GM18907 (cell line): ENCODE data around the gene PRKD1.
A peak's percentile ranks its signal among the peaks of the same experiment; 100 is the strongest.
"Not testable (repeated sequence)": the region's sequence is repeated elsewhere in the genome, so short reads cannot be mapped to it uniquely, and the experiment has no call there.

ENCODE experiments used
- ATAC-seq: cut with Tn5 transposase; IDR thresholded peaks from one replicate; pipeline ENCODE4 v1.9.1; 2021; ENCODE audit warnings: mild to moderate bottlenecking, moderate library complexity; ENCODE audit not compliant: unreplicated experiment

The PRKD1 gene

DNA sequence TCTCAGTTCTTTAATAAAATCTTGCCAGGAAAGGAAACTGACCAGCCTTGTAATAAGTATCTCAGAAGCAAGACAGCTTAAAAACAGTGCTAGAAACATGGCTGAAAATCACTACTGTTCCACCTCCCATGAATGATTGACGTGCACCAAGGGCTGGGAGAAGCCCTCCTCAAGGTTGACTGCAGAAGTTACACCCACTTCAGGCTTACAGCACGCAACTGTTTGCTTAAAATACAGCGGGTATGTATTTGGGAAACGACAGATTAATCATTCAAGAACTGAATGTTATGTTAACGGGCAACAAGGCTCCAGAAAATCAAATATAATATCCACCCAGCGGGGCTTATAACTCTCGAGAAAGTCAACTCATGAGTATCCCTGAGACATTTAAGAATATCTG lies 22.1 kb downstream of the PRKD1 start:
- no peak for ATAC-seq

DNA sequence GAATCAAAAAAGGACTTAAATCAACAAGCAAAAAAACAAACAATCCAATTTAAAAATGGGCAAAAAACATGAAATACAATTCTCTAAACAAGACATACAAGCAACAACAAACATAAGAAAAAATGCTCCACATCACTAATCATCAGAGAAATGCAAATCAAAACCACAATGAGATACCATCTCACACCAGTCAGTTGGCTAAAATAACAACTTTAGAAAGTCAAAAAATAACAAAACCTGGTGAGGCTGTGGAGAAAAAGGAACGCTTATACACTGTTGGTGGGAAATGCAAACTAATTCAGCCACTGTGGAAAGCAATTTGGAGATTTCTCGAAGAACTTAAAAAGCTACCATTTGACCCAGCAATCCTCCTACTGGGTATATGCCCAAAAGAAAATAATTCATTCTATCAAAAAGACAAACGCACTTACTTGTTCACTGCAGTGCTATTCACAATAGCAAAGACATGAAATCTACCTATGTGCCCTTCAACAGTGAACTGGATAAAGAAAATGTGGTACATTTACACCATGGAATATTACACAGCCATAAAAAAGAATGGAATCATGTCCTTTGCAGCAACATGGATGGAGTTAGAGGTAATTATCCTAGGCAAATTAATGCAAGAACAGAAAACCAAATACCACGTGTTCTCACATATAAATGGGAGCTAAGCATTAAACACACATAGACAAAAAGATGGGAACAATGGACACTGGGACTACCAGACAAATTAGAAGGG lies 26.9 kb downstream of the PRKD1 start:
- ATAC-seq = no peak

DNA sequence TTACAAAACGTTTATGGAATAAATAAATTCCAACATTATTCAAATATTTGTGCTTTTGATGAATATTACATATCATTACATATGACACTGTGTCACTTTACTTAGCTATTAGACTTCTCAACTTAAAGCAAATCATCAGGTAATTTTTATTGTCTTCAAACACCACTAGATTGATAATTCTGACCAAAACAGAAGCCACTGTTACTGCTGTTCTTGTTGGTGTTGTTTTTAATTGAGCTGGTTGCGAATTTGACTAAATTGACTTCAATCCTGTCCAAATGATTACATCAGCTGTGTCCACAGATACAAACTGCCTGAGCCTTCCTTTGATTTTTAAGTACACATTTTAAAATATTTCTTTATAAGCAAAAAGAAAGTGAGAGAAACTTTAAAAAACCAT lies 29.2 kb downstream of the PRKD1 start:
- no peak for ATAC-seq

DNA sequence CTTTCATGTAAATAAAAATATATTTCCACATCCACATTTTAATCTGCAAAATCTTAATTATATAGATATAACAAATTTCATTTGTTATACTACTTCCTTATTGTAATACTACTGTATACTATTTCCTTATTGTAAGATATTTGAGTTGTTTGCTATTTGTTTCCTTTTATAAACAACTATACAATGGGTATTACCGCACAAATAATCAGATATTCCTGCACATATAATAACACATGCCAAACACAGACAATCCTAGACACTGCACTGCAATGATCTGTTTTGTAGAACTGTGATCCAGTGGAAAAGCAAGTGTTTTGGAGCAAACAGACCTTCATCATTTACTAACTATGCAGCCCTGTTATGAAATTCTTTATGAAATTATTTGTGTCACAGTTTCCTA lies 30.5 kb downstream of the PRKD1 start:
- no peak for ATAC-seq

DNA sequence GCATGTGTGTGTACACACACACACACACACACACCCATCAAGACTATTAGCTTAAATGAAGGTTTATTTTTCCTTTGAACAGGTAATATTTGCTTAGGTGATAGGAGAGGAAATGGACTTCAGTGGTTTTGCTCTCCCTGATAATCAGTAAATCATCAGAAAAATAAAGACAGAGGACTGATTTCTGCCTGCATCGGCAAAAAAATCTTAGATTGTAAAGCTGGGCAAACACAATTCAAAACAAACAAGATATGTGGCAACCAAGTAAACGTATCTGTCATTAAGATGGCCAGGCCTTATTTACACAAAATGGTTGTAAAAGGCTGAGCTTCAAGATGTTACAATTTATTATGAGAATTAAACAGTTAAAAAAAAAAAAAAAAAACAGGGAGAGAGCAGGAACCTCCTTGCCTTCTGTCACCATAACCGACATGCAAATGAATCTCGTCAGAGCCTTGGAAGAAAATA lies 31.3 kb downstream of the PRKD1 start:
- ATAC-seq = no peak

DNA sequence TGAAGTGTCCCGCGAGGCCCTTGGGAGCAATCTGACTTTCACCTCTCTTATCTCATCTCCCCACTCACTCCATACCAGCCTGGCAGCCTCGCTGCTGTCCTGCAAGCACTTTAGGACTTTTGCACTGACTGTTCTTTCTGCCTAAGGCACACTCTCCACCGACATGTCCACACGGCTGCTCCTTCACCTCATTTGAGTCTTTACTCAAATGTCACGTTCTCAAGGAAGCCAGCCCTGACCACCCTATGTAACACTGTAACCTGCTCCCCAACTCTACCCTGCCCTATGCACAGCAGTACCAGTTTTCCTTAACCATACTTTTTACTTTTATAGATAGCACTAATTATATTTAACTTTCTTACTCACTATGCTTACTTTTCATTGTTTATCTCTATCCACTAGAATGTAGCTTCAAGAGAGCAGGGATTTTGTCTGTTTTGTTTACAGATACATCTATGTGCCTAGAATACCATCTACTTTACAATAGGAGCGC lies 32.0 kb downstream of the PRKD1 start:
- no peak for ATAC-seq

DNA sequence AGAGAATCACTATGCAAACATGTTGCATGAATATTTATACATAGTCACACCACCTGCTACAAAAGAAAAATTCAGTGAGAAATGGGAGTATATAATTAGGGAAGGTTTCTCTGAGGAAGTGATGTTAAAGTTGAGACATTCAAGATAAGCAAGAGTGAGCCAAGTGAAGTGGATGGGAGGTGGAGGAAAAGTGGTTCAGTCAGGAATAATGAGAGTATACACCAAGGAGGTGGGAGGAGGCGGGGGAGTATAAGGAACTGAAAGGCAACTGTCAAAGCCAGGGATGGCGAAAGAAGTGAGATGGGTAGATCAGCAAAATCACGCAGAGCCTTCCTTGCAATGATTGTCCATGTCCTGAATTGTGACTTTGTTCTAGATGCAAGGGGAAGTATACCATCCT lies 33.7 kb downstream of the PRKD1 start:
- no peak for ATAC-seq

DNA sequence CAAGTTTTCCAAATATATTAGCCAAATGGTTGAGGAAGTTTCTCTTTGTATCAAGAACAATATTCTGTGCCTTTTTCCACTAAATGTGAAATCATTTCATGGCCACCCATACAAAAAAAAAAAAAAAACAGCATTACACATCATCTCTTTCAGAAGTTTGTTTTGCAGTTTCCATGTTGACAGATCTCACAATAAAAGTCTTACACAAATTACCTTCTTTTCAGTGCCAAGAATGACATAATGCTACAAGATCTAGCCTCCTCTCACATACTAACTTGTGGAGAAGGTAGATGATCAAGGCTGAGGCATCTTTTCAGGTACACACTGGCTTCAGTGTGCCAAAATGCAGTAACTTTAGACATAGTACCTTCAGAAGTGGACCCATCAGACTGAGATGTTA lies 35.3 kb downstream of the PRKD1 start:
- ATAC-seq = no peak

DNA sequence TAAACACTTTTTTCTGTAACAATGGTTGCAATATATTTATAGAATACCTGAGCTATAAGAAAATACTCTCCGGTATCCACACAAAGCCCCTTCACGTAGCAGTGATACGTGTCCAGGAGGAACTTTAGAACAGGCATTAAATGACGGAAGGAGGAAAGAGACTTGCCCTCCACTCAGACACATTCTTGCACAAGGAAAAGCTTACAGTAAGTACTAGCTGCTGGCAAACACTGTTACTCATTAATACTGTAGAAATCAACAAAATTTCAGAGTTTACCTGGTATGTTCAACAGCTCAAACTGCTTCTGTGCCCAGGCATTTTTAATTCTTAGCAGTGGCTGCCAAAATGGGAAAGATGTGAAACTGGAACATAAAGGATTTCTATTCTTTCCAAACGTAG lies 41.7 kb downstream of the PRKD1 start:
- no peak for ATAC-seq

DNA sequence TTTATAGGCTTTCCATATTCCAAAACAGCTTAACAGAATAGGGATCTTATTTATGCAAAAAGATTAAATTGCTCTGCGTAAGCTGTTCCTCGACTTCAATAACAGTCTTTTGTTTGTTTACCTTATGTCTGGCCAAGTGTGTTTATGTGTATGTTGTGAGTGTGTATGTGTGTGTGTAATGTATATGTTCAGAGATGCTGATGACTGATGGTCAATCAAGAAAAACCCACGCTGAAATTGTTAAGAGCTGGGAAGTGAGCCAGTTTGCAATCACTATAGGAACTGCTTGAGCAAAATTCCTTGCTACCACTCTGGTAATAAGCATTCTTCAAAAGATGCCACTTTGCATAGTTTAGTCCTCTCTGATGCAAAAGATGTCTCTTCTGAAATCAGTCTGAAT lies 59.6 kb downstream of the PRKD1 start:
- no peak for ATAC-seq

DNA sequence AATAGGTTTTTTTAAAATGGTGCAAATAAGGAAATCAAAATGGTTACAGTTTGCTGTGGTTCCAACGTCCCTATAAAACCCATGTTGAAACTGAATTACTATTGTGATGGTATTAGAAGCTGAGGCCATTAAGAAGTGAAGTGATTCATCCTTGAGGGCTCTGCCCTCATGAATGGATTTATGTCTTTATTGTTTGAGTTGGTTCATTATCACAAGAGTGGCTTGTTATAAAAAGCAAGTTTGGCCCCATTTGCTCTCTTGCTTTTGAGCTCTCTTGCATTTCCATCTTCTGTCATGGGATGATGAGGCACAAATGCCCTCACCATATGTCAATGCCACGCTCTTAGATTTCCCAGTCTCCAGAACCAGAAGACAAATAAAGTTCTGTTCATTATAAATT lies 62.3 kb downstream of the PRKD1 start:
- no peak for ATAC-seq

DNA sequence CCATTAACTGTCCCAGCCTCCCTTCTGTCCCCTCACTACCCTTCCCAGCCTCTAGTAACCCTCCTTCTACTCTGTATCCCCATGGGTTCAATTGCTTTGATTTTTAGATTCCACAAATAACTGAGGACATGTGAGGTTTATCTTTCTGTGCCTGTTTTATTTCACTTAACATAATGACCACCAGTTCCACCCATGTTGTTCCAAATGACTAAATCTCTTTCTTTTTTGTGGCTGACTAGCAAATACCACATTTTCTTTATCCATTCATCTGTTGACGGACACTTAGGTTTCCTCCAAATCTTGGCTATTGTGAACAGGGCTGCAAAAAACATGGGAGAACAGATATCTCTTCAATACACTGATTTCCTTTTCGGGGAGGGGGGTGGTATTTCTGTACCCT lies 65.7 kb downstream of the PRKD1 start:
- ATAC-seq = no peak

DNA sequence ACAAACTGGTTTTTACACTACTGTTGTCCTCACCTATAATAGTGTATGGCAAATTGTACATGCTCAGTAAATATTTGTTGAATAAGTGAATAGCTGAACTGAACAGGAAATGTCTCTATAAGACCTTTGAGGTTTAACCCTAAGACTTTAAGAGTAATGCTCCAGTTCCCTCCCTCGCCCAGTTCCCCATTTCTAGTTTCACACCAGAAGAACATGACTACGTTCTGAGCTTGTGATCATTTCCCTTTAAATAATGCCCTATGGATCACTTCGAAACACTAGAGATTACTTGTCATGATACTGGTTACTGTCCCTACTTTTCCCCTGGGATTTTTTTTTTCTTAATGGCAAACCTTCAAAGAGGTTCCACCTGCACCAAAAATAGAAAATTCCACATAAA lies 69.3 kb downstream of the PRKD1 start:
- peak; percentile 94 for ATAC-seq

DNA sequence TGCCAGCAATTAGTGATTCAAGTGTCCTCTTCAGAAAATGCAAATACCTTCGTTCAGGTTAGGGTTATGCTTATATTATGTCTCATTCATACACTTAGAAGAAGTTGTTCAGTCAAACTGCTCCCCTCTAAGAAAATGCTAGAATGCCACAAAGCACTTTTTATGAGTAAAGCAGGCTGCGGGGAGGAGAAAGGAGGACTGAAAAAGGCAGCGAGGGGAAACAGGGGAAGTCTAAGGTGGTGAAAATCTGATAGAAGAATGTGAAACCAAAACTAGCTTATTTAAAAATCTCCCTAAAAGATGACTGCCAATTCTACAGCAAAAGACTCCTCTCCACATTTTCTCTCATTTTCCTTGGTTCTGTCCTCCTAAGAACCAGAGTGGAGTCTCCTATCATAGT lies 70.1 kb downstream of the PRKD1 start:
- ATAC-seq = peak; percentile 78

DNA sequence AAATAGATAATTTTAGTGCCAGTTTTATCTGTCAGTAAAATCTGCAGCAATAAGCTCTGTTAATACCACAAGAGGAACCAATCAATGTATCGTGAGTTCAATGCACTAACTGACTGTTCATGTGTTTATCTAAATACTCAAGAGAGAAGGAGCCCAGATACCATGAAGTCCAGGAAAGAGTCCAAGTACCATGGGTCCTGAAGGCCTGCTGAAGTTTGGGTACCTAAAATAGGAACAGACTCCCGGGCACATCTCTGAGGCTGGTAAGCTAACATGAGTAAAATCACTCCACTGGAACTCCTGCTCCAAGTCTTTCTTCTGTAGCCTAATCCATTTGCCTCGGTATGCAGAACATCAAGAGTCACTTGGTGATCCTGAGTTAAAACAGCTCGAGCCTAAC lies 71.1 kb downstream of the PRKD1 start:
- ATAC-seq = no peak

DNA sequence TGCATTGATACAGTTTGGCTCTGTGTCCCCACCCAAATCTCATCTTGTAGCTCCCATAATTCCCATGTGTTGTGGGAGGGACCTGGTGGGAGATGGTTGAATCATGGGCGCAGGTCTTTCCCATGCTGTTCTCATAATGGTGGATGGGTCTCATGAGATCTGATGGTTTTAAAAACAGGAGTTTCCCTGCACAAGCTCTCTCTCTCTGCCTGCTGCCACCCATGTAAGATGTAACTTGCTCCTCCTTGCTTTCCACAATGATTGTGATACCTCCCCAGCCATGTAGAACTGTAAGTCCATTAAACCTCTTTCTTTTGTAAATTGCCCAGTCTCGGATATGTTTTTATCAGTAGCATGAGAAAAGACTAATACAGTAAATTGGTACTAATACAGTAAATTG lies 74.0 kb downstream of the PRKD1 start:
- not testable (repeated sequence) for ATAC-seq

DNA sequence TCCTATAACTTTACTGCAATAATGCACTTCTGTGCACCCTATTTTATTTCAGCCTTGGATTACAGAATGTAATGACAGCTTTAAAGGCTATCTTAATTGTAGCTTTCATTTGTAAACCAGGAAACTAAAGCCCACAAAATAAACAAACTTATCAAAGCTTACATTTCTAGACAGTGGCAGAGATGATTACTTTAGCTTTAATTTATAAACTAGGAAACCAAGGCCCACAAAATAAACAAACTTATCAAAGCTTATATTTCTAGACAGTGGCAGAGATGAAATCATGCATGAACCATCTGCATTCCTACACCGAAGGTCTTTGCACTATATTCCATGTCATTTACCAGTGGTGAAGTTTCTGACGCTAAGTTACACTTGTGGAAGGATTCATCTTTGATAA lies 74.4 kb downstream of the PRKD1 start:
- no peak for ATAC-seq

DNA sequence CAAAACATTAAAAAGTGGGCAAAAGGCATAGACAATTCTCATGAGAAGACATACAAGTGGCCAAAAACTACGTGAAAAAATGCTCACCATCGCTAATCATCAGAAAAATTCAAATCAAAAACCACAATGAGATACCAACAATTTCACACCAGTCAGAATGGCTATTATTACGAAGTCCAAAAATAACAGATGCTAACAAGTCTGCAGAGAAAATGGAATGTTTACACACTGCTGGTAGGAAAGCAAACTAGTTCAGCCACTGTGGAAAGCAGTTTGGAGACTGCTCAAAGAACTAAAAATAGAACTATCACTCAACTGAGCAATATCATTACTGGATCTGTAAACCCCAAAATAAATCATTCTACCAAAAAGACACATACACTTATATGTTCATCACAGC lies 76.2 kb downstream of the PRKD1 start:
- no peak for ATAC-seq

DNA sequence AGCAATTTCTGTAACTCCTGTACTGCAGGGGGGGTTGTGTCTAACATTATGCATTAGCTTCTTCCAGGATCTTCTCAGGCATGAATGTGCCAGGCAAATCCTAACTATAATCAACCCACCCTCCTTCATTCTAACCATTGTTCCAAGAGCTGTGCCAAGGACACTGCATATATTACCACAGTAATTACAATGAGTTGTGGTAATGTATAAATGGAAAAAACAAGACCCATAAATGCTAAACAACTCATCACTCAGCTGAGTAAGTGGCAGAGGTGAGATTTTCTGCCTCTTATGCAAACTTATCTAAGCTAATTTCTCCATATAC lies 80.6 kb downstream of the PRKD1 start:
- no peak for ATAC-seq

DNA sequence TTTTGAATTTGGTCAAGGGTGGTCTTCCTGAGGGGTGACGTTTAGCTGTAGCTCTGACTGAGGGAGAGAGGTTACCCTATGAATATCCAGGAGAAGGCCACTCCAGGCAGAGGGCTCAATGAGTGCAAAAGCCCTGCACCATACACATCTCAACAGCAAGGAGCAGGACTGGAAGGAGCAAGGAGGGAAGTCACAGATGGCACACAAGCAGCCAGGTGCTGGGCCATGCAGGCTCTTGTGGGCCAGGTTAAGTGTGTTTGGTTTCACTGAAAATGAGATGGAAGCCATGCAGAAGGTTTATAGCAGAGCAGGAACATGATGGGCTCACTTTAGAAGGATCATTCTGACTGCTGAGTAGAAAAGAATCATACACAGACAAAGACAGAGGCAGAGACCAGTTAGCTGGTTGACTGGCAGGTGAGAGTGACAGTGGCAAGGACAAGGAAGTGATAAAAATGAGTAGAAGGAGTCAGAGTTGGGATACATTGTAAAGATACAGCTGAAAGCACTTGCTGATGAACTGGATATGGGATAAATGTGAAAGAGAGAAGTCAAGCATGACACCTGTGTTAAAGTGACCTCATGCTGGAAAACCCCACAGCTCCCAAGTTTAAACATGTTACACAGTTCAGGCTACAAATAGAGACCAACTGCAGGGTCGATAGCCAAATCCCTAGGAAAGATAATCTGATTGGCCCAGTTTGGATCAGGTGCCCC lies 81.2 kb downstream of the PRKD1 start:
- peak; percentile 86 for ATAC-seq

DNA sequence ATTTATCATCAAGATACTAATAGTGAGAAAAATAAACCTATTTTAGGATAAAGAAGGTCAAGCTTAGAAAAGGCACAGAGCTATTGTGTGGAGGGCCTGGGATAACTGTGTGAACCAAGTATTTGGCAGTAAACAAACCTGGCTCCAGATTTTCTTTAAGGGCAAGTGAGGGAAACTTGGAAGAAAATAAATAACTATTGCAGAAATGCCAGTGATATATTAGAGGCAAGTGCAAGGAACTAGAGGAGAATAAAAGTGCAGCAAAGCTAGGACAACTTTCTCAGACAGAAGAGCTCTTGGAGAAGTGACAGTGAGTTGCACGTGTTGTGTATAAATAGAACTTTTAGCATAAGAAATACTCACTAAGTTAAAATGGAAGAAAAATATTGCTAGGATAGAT lies 83.7 kb downstream of the PRKD1 start:
- no peak for ATAC-seq

DNA sequence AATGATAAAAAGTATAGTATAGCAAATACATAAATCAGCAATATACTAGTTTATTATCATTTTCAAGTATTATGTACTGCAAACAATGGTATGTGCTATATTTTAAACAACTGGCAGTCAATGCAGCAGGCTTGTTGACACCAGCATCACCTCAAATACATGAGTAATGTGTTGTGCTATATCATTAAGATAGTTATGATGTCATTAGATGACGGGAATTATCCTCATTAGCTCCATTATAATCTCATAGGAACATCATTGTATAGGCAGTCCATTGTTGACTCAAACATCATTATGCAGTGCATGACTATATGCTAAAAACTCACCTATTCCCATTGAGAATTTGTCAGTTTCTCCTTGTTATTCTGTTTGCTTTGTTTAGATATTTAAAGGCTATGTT lies 85.4 kb downstream of the PRKD1 start:
- no peak for ATAC-seq
